Measurements from ENCODE around the gene MRPS6. TPM values are rescaled to one million over a fixed set of nuclear protein-coding genes. Genes with fewer than 3 reads are reported as not detected.

MRPS6 gene
- polyA plus RNA-seq, 1 donor (not counting 4 experiments of a cell fraction or from before 2014, with no cell fraction given) = 41.5 TPM

- Histone ChIP-seq H3K4me1 (ENCODE audit: control insufficient read depth, extremely low read depth, insufficient read depth, low read length) (no peaks in the 10 kb centered on the region), H3K9me3 (ENCODE audit: control insufficient read depth, low read depth, low read length) (no peaks in the 10 kb centered on the region), H3K79me2 (ENCODE audit: control insufficient read depth, insufficient read depth, low read length) (no peaks in the 10 kb centered on the region), H3K4me2 (ENCODE audit: control insufficient read depth, extremely low read depth, insufficient read depth, low read depth, low read length) (no peak overlapping the region), H3K4me3 (ENCODE audit: control insufficient read depth in 2 of 3, extremely low read depth in 1 of 3, insufficient read depth in 2 of 3, low read depth in 1 of 3, low read length in 3 of 3) (no peak overlapping the region), H2AFZ (ENCODE audit: control insufficient read depth, low read length) (no peak overlapping the region), H3K27me3 (ENCODE audit: control insufficient read depth, extremely low read depth, insufficient read depth, low read length) (peaks cover 12% of the 10 kb centered on the region), H3K9me1 (ENCODE audit: control insufficient read depth, extremely low read depth, insufficient read depth, low read length) (no peaks in the 10 kb centered on the region), H3K27ac (ENCODE audit: control insufficient read depth, insufficient read depth, low read length) (no peak overlapping the region), H3K9ac (ENCODE audit: control insufficient read depth, extremely low read depth, insufficient read depth, low read length) (no peak overlapping the region), H4K20me1 (ENCODE audit: control insufficient read depth, extremely low read depth, insufficient read depth, low read length) (no peaks in the 10 kb centered on the region), H3K36me3 (ENCODE audit: control insufficient read depth in 2 of 2, extremely low read depth in 1 of 2, insufficient read depth in 2 of 2, low read length in 2 of 2) (no peaks in the 10 kb centered on the region)
- no peak for TF ChIP-seq CTCF (optimal IDR thresholded peaks at IDR 0.05 in 1 of 3, IDR thresholded peaks at IDR 0.05 in 1 of 3, conservative IDR thresholded peaks at IDR 0.05 in 1 of 3; ENCODE audit: extremely low read depth in 1 of 3, insufficient read depth in 2 of 3, low read length in 3 of 3)
- TF ChIP-seq EZH2 (IDR thresholded peaks at IDR 0.05; ENCODE audit: low read length) = no peak
- dilution Hi-C loops (cut with MboI; ENCODE audit: extremely low pct_ligation_motif_present, low sequenced_read_pairs) = no loop called here
- DNase-seq (ENCODE audit: low read depth, low spot score) (no peak), FAIRE-seq (no peak)
Observed at GRCh38 chr21:34177919-34178567, 104.7 kb downstream of the MRPS6 start.

- Histone ChIP-seq H3K4me3 (ENCODE audit: control insufficient read depth in 2 of 3, extremely low read depth in 1 of 3, insufficient read depth in 2 of 3, low read depth in 1 of 3, low read length in 3 of 3) (no peak overlapping the region), H3K27me3 (ENCODE audit: control insufficient read depth, extremely low read depth, insufficient read depth, low read length) (peaks cover 12% of the 10 kb centered on the region), H3K9me3 (ENCODE audit: control insufficient read depth, low read depth, low read length) (no peaks in the 10 kb centered on the region), H4K20me1 (ENCODE audit: control insufficient read depth, extremely low read depth, insufficient read depth, low read length) (no peaks in the 10 kb centered on the region), H3K4me2 (ENCODE audit: control insufficient read depth, extremely low read depth, insufficient read depth, low read depth, low read length) (no peak overlapping the region), H3K79me2 (ENCODE audit: control insufficient read depth, insufficient read depth, low read length) (no peaks in the 10 kb centered on the region), H3K9me1 (ENCODE audit: control insufficient read depth, extremely low read depth, insufficient read depth, low read length) (no peaks in the 10 kb centered on the region), H3K9ac (ENCODE audit: control insufficient read depth, extremely low read depth, insufficient read depth, low read length) (no peak overlapping the region), H3K36me3 (ENCODE audit: control insufficient read depth in 2 of 2, extremely low read depth in 1 of 2, insufficient read depth in 2 of 2, low read length in 2 of 2) (no peaks in the 10 kb centered on the region), H2AFZ (ENCODE audit: control insufficient read depth, low read length) (no peak overlapping the region), H3K4me1 (ENCODE audit: control insufficient read depth, extremely low read depth, insufficient read depth, low read length) (no peaks in the 10 kb centered on the region), H3K27ac (ENCODE audit: control insufficient read depth, insufficient read depth, low read length) (no peak overlapping the region)
- FAIRE-seq = no peak
- DNase-seq (ENCODE audit: low read depth, low spot score) = no peak
- TF ChIP-seq CTCF (optimal IDR thresholded peaks at IDR 0.05 in 1 of 3, IDR thresholded peaks at IDR 0.05 in 1 of 3, conservative IDR thresholded peaks at IDR 0.05 in 1 of 3; ENCODE audit: extremely low read depth in 1 of 3, insufficient read depth in 2 of 3, low read length in 3 of 3) (no peak), EZH2 (IDR thresholded peaks at IDR 0.05; ENCODE audit: low read length) (no peak)
- dilution Hi-C loops (cut with MboI; ENCODE audit: extremely low pct_ligation_motif_present, low sequenced_read_pairs) = no loop called here
Observed at GRCh38 chr21:34179204-34179935, 106.0 kb downstream of the MRPS6 start.

Data from keratinocyte (primary cell).